Amygdala (tissue), 56 donors: ENCODE measurements around the gene CENPF.
"Not testable (repeated sequence)": the region's sequence is repeated elsewhere in the genome, so short reads cannot be mapped to it uniquely, and the experiment has no call there.

Experiments used
- DNase-seq, 56 donors: peaks; one replicate each; lab custom pipeline; 2025; lab: John Stamatoyannopoulos, UW

CENPF gene

DNA sequence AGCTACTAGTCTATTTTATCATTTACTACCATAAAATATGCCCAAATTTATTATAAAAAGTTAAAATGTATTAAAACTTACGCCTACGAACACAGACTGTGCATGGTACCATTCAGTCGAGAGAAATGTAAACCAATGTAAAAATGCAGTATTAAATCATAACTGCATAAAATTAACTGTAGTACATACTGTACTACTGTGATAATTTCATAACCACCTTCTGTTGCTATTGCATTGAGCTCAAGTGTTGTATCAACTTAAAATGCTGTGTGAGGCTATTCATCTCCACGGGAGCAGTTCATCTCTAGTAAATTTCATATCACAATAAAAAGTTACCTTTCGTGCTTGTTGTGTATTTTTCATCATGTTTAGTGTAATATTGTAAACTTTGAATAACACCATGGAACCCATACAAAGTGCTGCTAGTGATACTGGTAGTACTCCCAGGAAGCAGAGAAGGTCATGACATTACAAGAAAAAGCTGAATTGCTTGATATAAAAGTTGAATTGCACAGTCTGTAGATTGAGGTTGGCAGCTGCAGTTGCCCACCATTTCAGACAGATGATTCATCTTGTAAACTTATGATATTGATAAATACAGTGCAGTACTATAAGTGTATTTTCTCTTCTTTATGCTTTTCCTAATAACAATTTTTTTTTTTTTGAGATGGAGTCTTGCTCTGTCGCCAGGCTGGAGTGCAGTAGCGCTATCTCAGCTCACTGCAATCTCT, 19.0 kb upstream of the CENPF start:
- DNase-seq, result no peak

DNA sequence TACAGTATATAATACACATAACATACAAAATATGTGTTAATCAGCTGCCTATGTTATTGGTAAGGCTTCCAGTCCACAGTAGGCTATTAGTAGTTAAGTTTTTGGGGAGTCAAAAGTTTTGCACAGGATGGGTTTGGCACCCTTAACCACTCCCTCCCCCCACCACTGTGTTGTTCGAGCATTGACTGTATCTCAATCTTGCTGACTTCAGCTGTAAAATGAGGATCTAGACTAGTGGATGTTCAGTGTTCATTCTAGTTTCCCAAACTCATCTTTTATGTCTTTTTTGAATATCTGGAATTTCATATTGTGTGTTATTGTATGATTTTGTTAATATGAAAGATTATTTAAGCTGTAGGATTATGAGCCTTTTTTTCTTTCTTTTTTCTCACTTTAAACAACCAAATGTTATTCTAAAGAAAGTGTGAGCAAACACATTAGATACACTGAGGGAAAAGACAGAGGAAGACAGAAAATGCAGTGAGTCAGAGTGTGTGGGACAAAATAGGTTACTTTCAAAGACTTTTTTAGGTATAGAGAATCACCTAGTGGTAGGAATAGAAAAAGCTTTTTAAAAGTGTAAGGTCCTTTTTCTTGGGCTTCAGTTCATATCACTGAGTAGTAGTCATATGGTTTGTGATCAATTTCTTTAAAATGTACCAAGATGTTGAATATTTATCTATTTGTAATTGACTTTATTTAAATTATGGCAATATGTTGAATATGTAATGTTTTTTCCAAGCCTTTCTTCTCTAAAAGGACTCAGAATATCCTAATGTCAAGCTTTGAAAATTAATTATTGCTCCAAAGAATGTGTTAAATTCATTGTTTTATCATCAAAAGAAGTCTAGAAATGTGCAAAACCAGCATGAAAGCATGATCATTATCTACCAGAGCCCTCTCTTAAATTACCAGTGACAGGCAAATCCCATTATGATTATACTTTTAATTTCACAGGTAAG, 17.9 kb upstream of the CENPF start:
- DNase-seq, result no peak

- DNase-seq, result no peak
Observed at GRCh38 chr1:214586621-214587020, 16.4 kb upstream of the CENPF start.

DNA sequence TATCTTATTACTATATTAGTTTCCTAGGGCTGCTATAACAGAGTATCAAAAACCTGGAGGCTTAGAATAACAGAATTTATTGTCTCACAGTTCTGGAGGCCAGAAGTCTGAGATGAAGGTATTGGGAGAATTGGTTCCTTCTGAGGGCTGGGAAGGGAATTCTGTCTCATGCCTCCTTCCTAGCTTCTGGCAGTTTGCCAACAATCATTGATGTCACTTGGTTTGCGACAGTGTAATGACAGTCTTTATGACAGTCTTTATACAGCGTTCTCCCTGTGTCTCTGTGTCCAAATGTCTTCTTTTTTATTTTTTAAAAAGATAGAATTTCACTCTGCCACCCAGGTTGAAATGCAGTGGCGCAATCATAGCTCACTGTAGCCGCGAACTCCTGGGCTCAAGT, 15.8 kb upstream of the CENPF start:
- no peak for DNase-seq

GRCh38 chr1:214588963-214589597, 13.9 kb upstream of the CENPF start:
- no peak for DNase-seq

DNA sequence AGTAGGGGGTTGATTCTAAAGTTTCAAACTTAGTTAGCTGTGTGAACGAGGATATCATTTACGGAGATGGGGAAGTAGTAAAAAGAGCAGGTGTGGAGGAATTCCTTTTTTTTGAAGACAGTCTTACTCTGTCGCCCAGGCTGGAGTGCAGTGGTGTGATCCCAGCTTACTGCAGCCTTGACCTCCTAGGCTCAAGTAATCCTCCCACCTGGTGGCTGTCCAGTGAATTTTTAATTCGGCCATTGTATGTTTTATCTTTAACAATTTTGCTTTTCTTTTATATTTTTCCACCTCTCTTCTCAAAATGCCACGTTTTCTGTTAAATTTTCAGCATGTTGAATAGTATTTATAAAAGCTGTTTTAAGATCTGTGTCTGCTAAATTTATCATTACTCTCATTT, 12.3 kb upstream of the CENPF start:
- no peak for DNase-seq

- DNase-seq, result not testable (repeated sequence)
Observed at GRCh38 chr1:214591918-214592317, 11.1 kb upstream of the CENPF start.

GRCh38 chr1:214593158-214593557, 9.8 kb upstream of the CENPF start:
- DNase-seq, result no peak

GRCh38 chr1:214603819-214604252, 841 bp downstream of the CENPF start:
- DNase-seq, result no peak

DNA sequence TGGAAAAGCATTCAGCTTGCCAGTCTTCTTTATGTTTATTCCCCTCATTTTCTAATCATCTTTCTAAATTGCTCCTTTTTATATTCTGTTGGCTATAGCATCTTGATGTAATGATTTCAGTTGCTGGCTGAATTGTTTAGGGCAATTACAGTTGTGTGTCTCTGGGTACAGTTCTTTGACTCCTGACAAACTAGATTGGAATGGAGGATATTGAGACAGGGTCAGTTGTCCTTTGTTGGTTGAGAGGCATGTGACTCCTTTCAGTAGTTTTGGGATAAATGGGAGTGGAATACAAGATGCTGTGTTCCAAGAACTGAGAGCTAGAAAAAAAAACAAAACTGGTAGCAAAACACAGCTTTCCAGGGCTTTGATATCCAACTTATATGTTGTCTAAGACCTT, 1.5 kb downstream of the CENPF start:
- no peak for DNase-seq

- not testable (repeated sequence) for DNase-seq
Observed at GRCh38 chr1:214605484-214605883, 2.5 kb downstream of the CENPF start.

- DNase-seq, result not testable (repeated sequence)
Observed at GRCh38 chr1:214605933-214606925, 3.2 kb downstream of the CENPF start.

DNA sequence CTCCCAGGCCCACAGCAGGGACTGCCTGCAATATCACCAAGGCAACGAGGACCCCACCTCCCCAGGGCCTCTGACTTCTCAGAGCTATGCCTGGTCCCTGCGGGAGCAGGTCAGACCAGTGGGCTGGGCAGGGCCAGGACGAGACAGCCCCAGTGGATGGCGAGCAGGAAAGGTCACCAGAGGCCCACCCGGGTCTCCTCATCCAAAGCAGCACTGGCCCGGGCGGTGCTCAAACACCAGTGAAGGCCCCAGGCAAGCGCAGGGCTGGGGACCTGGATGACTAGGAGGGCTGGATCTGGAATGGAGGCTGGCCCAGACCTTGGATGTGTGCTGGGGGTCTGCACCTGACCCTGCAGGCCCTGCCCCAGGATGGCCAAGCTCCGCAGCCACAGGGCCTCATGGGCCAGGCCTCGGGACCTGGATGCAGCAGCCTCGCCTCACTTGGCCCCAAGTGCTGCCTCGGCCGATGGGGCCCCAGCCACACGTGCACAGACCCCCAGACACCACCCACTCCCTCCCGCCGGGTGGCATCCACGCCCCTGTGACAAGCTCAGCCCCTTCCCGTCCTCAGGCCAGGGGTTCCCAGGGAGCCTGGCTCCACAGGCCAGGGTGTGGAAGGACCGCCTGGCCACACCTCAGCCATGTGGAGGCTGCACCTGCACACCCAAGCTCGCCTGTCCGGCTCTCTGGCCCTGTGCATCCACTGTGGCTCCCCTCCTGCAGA, 4.7 kb downstream of the CENPF start:
- not testable (repeated sequence) for DNase-seq

DNA sequence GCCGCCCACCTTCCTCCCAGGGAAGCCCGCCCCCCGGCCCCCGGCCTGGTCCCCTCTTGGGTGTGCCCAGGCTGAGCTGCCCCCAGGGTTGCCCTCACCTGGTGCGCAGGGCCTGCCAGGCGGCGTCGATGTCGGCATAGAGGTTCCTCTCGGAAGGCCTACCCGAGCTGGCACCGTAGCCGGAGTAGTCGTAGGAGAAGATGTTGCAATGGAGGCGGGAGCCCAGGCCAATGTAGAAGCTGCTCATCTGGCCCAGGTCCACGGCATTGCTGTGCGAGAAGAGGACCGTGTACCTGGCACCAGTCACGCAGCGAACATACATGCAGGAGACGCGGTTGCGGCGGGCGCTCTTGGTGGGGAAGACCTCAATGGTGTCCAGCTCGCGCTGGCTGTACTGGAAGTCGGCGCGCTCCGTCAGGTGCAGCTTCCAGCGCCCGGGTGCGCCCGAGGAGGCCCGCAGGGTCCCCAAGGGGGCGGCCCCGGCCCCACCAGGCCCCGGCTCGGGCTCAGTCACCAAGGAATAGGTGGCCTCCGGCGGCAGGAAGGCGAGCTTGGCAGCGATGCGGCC, 5.3 kb downstream of the CENPF start:
- DNase-seq, result not testable (repeated sequence)

DNA sequence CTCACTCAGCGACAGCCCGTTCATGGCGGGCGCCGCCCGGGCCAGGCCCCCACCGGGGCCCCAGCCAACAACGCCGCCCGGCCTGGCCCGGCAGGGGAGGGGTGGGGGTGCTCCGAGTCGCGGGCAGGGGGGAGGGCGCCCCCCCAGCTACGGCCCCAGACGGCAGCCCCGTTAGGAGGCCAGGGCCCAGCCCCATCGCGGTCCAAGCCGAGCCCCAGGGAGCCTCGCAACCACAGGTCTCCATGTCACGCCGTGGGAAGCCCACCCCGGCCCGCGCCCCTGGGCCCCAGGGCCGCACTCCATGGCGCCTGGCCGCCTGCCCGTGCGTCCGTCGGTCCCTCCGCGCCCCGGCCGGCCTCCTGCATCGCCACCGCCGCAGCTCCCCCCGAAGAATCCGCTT, 5.8 kb downstream of the CENPF start:
- not testable (repeated sequence) for DNase-seq

DNA sequence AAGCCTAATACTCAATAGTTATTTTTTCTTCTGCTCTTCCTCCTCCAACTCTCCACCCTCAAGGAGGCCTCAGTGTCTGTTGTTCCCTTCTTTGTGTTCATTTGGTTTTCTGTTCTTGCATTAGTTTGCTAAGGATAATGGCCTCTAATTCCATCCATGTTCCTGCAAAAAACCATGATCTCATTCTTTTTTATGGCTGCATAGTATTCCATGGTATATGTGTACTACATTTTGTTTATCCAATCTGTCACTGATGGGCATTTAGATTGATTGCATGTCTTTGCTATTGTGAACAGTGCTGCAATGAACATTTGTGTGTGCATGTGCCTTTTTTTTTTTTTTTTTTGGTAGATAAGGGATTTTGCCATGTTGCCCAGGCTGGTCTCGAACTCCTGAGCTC, 6.7 kb downstream of the CENPF start:
- DNase-seq, result no peak

DNA sequence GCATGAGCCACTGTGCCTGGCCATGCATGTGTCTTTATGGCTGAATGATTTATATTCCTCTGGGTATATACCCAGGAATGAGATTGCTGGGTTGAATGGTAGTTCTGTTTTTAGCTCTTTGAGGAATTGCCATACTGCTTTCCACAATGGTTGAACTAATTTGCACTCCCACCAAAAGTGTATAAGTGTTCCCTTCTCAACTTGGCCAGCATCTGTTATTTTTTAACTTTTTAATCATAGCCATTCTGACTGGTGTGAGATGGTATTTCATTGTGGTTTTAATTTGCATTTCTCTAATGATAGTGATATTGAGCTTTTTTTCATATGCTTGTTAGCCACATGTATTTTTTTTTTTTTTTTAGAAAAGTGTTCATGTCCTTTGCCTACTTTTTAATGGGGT, 7.1 kb downstream of the CENPF start:
- DNase-seq, result not testable (repeated sequence)

- DNase-seq, result no peak
Observed at GRCh38 chr1:214615109-214615508, 12.1 kb downstream of the CENPF start.

DNA sequence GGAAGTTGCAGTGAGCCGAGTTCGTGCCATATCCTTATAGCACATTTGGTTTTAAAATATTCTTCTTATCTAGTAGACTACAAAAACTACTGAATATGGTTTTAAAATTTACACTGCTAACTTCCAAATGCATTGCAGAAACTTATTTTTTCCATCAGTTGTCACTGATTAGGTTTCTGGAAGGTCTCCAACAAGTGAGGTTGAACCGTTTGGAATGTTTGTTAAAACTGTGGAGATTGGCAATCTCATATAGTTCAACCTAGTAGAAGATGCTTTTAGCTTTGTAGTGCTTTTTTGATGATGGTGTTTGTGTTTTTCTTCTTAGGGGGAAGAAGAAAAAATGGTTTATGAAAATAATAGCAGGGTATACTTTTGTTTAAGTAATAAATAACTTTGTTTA, 12.9 kb downstream of the CENPF start:
- DNase-seq, result no peak
